HCT116 (cell line): ENCODE data around the gene IFNA10. TPM values are rescaled to one million over a fixed set of nuclear protein-coding genes. Genes with fewer than 3 reads are reported as not detected.
"Not testable (repeated sequence)": the region's sequence is repeated elsewhere in the genome, so short reads cannot be mapped to it uniquely, and the experiment has no call there.

Source experiments
- ATAC-seq: fragments of 200-7000 bp; cut with Tn5 transposase; 2 replicates; pipeline ENCODE4 v1.9.1; 2020; ENCODE audit warnings: mild to moderate bottlenecking, moderate library complexity
- BruUV-seq: library from RNA; stranded (reverse); fragments of 400-500 nt; replicated peaks from 2 replicates; lab custom pipeline; 2021; lab: Mats Ljungman, UMichigan
- CTCF ChIA-PET: fragments of 300-600 bp; sonication (Branson Sonifier 250); formaldehyde crosslinking; loops from one replicate; lab custom pipeline; 2021; ENCODE audit warnings: antibody characterized with exemption; lab: Charles Lee
- POLR2A ChIA-PET: fragments of 300-600, 350-600 bp; sonication (Branson Sonifier 250); formaldehyde crosslinking; loops from one replicate; lab custom pipeline; 2021; ENCODE audit warnings: antibody characterized with exemption; lab: Charles Lee
- RAD21 ChIA-PET, 2 experiments: fragments of 300-600 bp; sonication (Branson Sonifier 250); formaldehyde crosslinking; loops; one replicate each; lab custom pipeline; 2023; ENCODE audit warnings: low total read pairs in 2 of 2; ENCODE audit not compliant: uncharacterized antibody in 2 of 2, unreplicated experiment in 2 of 2, low non-redundant PET in 1 of 2; lab: Charles Lee
- DNase-seq: peaks from one replicate; pipeline ENCODE4 v3.0.0-alpha.2; 2010; ENCODE audit warnings: low read depth, low spot score
- H2AFZ ChIP-seq: fragments of 200-600 bp; shearing (Covaris generic), sonication (generic); 2 replicates; pipeline ENCODE4 v1.6.1; 2017; ENCODE audit warnings: low read depth, mixed run types, mixed read lengths, antibody characterized with exemption, low read length; ENCODE audit not compliant: poor library complexity, severe bottlenecking
- H3K27ac ChIP-seq: 2 replicates; pipeline ENCODE4 v1.5.1; 2012; ENCODE audit warnings: low read depth, low read length
- H3K27me3 ChIP-seq: fragments of 200-600 bp; sonication (generic); 2 replicates; pipeline ENCODE4 v1.6.1; 2016; ENCODE audit warnings: mixed run types, low read length, mixed read lengths; ENCODE audit not compliant: insufficient read depth
- H3K36me3 ChIP-seq, 2 experiments: fragments of 200-500 bp in 1 of 2; fragments of 200-600 bp in 1 of 2; sonication (Bioruptor generic) in 1 of 2; sonication (generic) in 1 of 2; 2 replicates each; pipeline versions ENCODE4 v1.5.1 to v1.6.1; 2014 to 2016; ENCODE audit warnings: low read length in 2 of 2, inconsistent platforms in 1 of 2, mixed read lengths in 1 of 2, mixed run types in 1 of 2; ENCODE audit not compliant: insufficient read depth in 2 of 2, control insufficient read depth in 1 of 2
- H3K4me1 ChIP-seq, 2 experiments: fragments of 200-600 bp in 1 of 2; sonication (generic) in 1 of 2; 2 replicates each; pipeline versions ENCODE4 v1.5.1 to v1.6.1; 2012 to 2017; ENCODE audit warnings: low read length in 2 of 2, inconsistent platforms in 1 of 2, mild to moderate bottlenecking in 1 of 2, mixed read lengths in 1 of 2, mixed run types in 1 of 2, moderate library complexity in 1 of 2; ENCODE audit not compliant: insufficient read depth in 2 of 2, control insufficient read depth in 1 of 2
- H3K4me2 ChIP-seq: fragments of 200-600 bp; sonication (generic); 2 replicates; pipeline ENCODE4 v1.6.1; 2017; ENCODE audit warnings: mixed run types, low read length, mixed read lengths
- H3K4me3 ChIP-seq, 2 experiments: fragments of 200-600 bp in 1 of 2; sonication (generic) in 1 of 2; replicated peaks in 1 of 2; 2 replicates each; pipeline ENCODE4 v1.5.1; 2011 to 2016; ENCODE audit warnings: low read length in 2 of 2, control low read depth in 1 of 2, low read depth in 1 of 2, mild to moderate bottlenecking in 1 of 2, mixed read lengths in 1 of 2, mixed run types in 1 of 2
- H3K79me2 ChIP-seq: fragments of 200-600 bp; sonication (generic); 2 replicates; pipeline ENCODE4 v1.6.1; 2017; ENCODE audit warnings: mild to moderate bottlenecking, mixed run types, low read length, moderate library complexity, mixed read lengths; ENCODE audit not compliant: insufficient read depth
- H3K9ac ChIP-seq: fragments of 200-600 bp; sonication (generic); 2 replicates; pipeline ENCODE4 v1.6.1; 2016; ENCODE audit warnings: low read length, mixed read lengths
- H3K9me2 ChIP-seq: fragments of 200-600 bp; sonication (generic), shearing (Covaris generic); 2 replicates; pipeline ENCODE4 v1.6.1; 2017; ENCODE audit warnings: mixed run types, mild to moderate bottlenecking, moderate library complexity; ENCODE audit not compliant: insufficient read depth
- H3K9me3 ChIP-seq, 2 experiments: fragments of 200-500 bp in 1 of 2; fragments of 200-600 bp in 1 of 2; sonication (Bioruptor generic) in 1 of 2; sonication (generic) in 1 of 2; 2 replicates each; pipeline ENCODE4 v1.6.1; 2014 to 2017; ENCODE audit warnings: low read length in 2 of 2, mixed read lengths in 2 of 2, inconsistent platforms in 1 of 2, low read depth in 1 of 2, mild to moderate bottlenecking in 1 of 2, mixed run types in 1 of 2, moderate library complexity in 1 of 2; ENCODE audit not compliant: control insufficient read depth in 1 of 2, insufficient read depth in 1 of 2
- H4K20me1 ChIP-seq: fragments of 200-600 bp; sonication (generic), shearing (Covaris generic); 2 replicates; pipeline ENCODE4 v1.6.1; 2017; ENCODE audit warnings: mixed run types, mild to moderate bottlenecking, moderate library complexity; ENCODE audit not compliant: insufficient read depth
- SIN3A ChIP-seq: IDR thresholded peaks from 2 replicates; pipeline ENCODE4 v1.6.1; 2012; ENCODE audit warnings: low read depth
- intact Hi-C: fragments of 100-400 bp; cut with micrococcal nuclease; formaldehyde crosslinking; loops from 2 replicates; pipeline ENCODE4 v1.10.0; 2022
- total RNA-seq: library from RNA; stranded (reverse); gene quantifications from one replicate; pipeline ENCODE4 v1.2.1, GENCODE V29; 2021; ENCODE audit not compliant: unreplicated experiment
- TF ChIP-seq, protein P1 (sequence below), 3 experiments: fragments of 200-600 bp in 1 of 3; sonication (generic) in 1 of 3; IDR thresholded peaks in 2 of 3; conservative IDR thresholded peaks in 1 of 3; 2 replicates each; pipeline ENCODE4 v1.5.1; 2012 to 2017; ENCODE audit warnings: low read depth in 2 of 3, low read length in 2 of 3, antibody characterized with exemption in 1 of 3, borderline replicate concordance in 1 of 3, control low read depth in 1 of 3, mild to moderate bottlenecking in 1 of 3, mixed read lengths in 1 of 3, mixed run types in 1 of 3, moderate library complexity in 1 of 3; ENCODE audit not compliant: insufficient read depth in 1 of 3

The IFNA10 gene
- total RNA-seq, 1 experiment from 2014 or later: not detected

DNA sequence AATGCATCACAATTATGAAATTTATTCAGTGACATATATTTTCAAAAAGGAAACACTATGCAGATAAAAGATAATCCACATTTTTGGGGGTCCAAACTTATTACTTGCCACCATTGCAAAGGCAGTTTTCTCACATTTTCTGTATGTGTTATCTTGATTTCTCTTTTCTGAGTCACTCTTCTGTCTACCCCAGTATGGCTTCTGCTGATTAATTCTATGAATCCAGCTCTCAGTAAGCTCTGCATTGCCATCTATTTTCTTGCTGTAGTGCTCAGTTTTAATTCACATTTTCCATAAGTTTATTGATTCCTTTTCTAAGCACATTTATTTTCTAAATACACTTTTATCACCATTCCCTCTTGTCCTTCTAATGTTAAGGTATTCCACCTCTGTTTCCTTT lies 1.7 kb downstream of the IFNA10 start:
- H2AFZ ChIP-seq: no peak overlapping the region
- no peaks in the 10 kb centered on the region for H3K79me2 ChIP-seq
- no peaks in the 10 kb centered on the region for H4K20me1 ChIP-seq
- POLR2A ChIA-PET: no interaction called here
- BruUV-seq: no TSS peak
- H3K4me3 ChIP-seq: no peak overlapping the region
- no peak overlapping the region for H3K27ac ChIP-seq
- H3K4me2 ChIP-seq: no peak overlapping the region
- DNase-seq: no peak
- no peaks in the 10 kb centered on the region for H3K36me3 ChIP-seq
- TF ChIP-seq SIN3A: no peak
- TF ChIP-seq, protein P1, sequence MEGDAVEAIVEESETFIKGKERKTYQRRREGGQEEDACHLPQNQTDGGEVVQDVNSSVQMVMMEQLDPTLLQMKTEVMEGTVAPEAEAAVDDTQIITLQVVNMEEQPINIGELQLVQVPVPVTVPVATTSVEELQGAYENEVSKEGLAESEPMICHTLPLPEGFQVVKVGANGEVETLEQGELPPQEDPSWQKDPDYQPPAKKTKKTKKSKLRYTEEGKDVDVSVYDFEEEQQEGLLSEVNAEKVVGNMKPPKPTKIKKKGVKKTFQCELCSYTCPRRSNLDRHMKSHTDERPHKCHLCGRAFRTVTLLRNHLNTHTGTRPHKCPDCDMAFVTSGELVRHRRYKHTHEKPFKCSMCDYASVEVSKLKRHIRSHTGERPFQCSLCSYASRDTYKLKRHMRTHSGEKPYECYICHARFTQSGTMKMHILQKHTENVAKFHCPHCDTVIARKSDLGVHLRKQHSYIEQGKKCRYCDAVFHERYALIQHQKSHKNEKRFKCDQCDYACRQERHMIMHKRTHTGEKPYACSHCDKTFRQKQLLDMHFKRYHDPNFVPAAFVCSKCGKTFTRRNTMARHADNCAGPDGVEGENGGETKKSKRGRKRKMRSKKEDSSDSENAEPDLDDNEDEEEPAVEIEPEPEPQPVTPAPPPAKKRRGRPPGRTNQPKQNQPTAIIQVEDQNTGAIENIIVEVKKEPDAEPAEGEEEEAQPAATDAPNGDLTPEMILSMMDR (IDR thresholded peaks at IDR 0.05 in 2 of 3, conservative IDR thresholded peaks at IDR 0.05 in 1 of 3; ENCODE audit: borderline replicate concordance in 1 of 3, insufficient read depth in 1 of 3, low read depth in 2 of 3, low read length in 2 of 3): no peak
- TF ChIP-seq, all 23 proteins: peak for 0
- H3K9me3 ChIP-seq: no peaks in the 10 kb centered on the region
- ChIA-PET RAD21 (no interaction called here), CTCF (interaction anchor here (1.3 kb wide), 1 partner anchor 22 kb away, joined by 3 read pairs; no protein-coding TSS in a partner anchor)
- no peaks in the 10 kb centered on the region for H3K9me2 ChIP-seq
- ATAC-seq: no peak
- no peaks in the 10 kb centered on the region for H3K4me1 ChIP-seq
- H3K9ac ChIP-seq: no peak overlapping the region
- H3K27me3 ChIP-seq: no peaks in the 10 kb centered on the region
- intact Hi-C loops: no loop called here

DNA sequence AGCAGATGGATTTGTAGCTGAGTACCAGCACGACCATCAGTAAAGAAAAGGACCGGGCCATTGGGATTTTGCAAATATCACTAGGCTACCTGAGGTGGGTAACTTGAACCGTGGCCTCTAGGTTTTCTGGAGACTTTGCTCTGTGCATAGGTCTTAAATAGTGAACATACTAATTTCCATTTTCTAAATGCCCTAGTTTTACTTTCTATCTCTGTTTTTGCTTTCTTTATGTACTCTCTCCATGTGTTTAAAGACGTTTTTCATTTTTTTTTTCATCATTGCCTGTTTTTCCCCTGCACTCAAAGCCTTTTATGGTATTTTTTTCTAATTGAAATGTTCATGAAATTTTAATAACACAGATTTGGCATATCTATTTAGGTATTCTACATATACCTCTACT lies 4.8 kb downstream of the IFNA10 start, which contains the start of gene IFNA7:
IFNA7 (minus strand) TSS at position 101 of the 400 bp plus-strand sequence; CDS start at position 61, 40 bp downstream.
- H3K79me2 ChIP-seq, H3K4me3 ChIP-seq, H3K9me2 ChIP-seq, H3K27ac ChIP-seq, H3K36me3 ChIP-seq, BruUV-seq, POLR2A ChIA-PET, intact Hi-C loops, ATAC-seq, RAD21 ChIA-PET, H3K4me2 ChIP-seq, H3K9ac ChIP-seq, DNase-seq, CTCF ChIA-PET, H3K4me1 ChIP-seq, H4K20me1 ChIP-seq, H2AFZ ChIP-seq, H3K27me3 ChIP-seq, H3K9me3 ChIP-seq: not testable (repeated sequence)
